ENCODE measurements around the gene PHACTR3. TPM values are rescaled to one million over a fixed set of nuclear protein-coding genes. Genes with fewer than 3 reads are reported as not detected.
A peak's percentile ranks its signal among the peaks of the same experiment; 100 is the strongest.

PHACTR3 gene
- total and polyA plus RNA-seq, 5 donors = 2.8 to 14.5 (median 4.7) TPM

- intact Hi-C loops (cut with DNase I) = loop anchor here in 2 of 4 donors (5.0 to 10.0 kb wide), 2 partner anchors 178 to 180 kb away; no protein-coding TSS in a partner anchor
- H3K27me3 ChIP-seq (ENCODE audit: control insufficient read depth, insufficient read depth) = no peaks in the 10 kb centered on the region
- WGBS = 55% methylated on average over 3 of the region's 3 CpGs
- no peak overlapping the region for H3K4me3 ChIP-seq (ENCODE audit: low read length)
- no peaks in the 10 kb centered on the region for H3K4me1 ChIP-seq (ENCODE audit: control insufficient read depth, insufficient read depth, low read length)
- DNase-seq = no peak
- H3K9me3 ChIP-seq (ENCODE audit: control insufficient read depth, low read length) = no peaks in the 10 kb centered on the region
- no peak overlapping the region for H3K27ac ChIP-seq (ENCODE audit: low read length)
- ATAC-seq = no peak
Measured at GRCh38 chr20:59574308-59574707, 30.0 kb upstream of the PHACTR3 start.

DNA sequence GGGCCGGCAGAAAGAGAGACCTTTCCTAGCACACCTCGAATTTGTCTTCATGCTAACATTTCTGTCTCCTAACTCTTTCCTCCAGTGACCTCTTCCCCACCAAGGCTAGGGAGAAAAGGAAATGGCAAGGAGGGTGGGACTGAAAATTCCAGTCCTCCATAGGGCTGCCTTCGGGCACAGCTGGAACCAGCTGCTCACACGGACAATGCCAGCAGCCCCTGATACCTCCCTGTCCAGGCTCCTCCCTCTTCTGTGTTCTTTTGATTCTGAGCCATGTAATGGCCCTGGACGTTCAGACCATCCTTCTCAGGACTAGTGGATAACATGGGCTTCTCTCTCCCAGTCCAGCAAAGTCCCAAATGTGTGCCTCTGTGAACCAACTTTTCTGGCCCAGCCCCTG lies 29.1 kb upstream of the PHACTR3 start:
- H3K27ac ChIP-seq (ENCODE audit: low read length) = no peak overlapping the region
- no peaks in the 10 kb centered on the region for H3K4me1 ChIP-seq (ENCODE audit: control insufficient read depth, insufficient read depth, low read length)
- ATAC-seq (peak in 1 of 2 donors; percentile 4), DNase-seq (no peak)
- H3K4me3 ChIP-seq (ENCODE audit: low read length) = no peak overlapping the region
- no peaks in the 10 kb centered on the region for H3K9me3 ChIP-seq (ENCODE audit: control insufficient read depth, low read length)
- intact Hi-C loops (cut with DNase I) = loop anchor here in 2 of 4 donors (5.0 to 10.0 kb wide), 2 partner anchors 177 to 180 kb away; no protein-coding TSS in a partner anchor
- WGBS = 52% methylated on average over 5 of the region's 5 CpGs
- H3K27me3 ChIP-seq (ENCODE audit: control insufficient read depth, insufficient read depth) = no peaks in the 10 kb centered on the region

DNA sequence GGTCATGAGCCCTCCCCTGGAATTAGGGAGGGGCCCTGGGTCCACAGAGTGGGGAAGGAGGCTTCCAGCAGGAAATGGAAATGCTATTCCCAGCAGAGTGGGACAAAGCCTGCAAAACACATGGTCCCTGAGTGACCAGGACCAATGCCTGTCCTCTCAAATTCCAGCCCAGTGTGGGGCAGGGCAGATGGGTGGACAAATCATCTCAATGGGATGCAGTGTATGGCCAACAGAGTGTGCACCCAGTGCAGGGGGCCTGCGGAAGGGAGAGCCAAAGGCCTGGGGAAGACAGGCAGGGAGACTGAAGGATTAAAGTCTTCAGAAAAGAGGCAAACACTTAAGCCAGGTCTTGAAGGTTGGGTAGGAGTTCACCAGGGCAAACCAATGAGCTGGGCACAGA lies 28.7 kb upstream of the PHACTR3 start:
- intact Hi-C loops (cut with DNase I) = loop anchor here in 2 of 4 donors (5.0 to 10.0 kb wide), 2 partner anchors 177 to 179 kb away; no protein-coding TSS in a partner anchor

GRCh38 chr20:59576216-59576953 lies 28.0 kb upstream of the PHACTR3 start:
- intact Hi-C loops (cut with DNase I) = loop anchor here in 2 of 4 donors (5.0 to 10.0 kb wide), 2 partner anchors 176 to 178 kb away; no protein-coding TSS in a partner anchor
- ATAC-seq (no peak), DNase-seq (no peak)
- Histone ChIP-seq H3K27me3 (ENCODE audit: control insufficient read depth, insufficient read depth) (no peaks in the 10 kb centered on the region), H3K27ac (ENCODE audit: low read length) (no peak overlapping the region), H3K4me3 (ENCODE audit: low read length) (no peak overlapping the region), H3K9me3 (ENCODE audit: control insufficient read depth, low read length) (no peaks in the 10 kb centered on the region), H3K4me1 (ENCODE audit: control insufficient read depth, insufficient read depth, low read length) (no peaks in the 10 kb centered on the region)
- WGBS = 61% methylated on average over 18 of the region's 18 CpGs

More for the DNA sequence above, 28.7 kb upstream of the PHACTR3 start:
- no peak overlapping the region for H3K4me3 ChIP-seq (ENCODE audit: low read length)
- no peaks in the 10 kb centered on the region for H3K9me3 ChIP-seq (ENCODE audit: control insufficient read depth, low read length)
- H3K4me1 ChIP-seq (ENCODE audit: control insufficient read depth, insufficient read depth, low read length) = no peaks in the 10 kb centered on the region
- no peak overlapping the region for H3K27ac ChIP-seq (ENCODE audit: low read length)
- no peaks in the 10 kb centered on the region for H3K27me3 ChIP-seq (ENCODE audit: control insufficient read depth, insufficient read depth)
- DNase-seq = no peak
- no peak for ATAC-seq
- WGBS = 84% methylated on average over 1 of the region's 1 CpG

DNA sequence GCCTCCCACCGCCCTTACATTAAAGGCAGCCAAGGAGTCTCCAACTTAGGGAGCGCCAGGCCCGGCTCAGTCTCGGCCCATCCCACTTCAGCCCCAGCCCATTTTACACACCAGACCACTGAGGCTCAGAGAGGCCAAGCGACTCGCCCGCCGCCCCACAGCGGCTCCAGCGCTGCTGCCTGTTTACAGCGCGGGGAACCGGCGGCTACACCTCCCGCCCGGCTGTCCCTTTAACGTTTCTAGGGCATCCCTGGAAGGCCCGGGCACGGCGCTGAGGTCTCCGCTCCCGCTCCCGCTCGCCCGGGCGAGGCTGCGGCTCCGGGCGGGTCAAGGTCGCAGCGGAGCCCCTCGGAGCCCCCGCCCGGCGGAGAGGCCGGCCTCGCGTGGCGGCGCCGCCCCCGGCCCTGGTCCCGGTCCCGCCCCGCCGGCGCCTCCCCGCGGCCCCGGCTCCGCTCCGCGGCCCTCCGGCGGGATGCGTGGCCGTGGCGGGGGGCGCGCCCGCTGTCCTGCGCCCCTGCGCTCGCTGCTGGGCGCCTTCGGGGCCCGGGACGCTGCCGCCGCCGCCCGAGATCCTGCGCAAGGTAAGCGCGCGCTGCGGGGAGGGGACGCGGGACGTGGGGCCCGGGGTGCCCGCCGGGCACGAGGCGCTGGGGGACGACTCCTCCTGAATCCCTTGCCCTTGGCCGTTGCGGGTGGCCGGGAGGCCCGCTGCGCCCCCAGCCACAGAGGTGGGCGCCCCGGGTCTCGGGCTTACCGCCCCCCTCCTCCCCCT lies 27.1 kb upstream of the PHACTR3 start:
- Histone ChIP-seq H3K4me1 (ENCODE audit: control insufficient read depth, insufficient read depth, low read length) (no peaks in the 10 kb centered on the region), H3K27me3 (ENCODE audit: control insufficient read depth, insufficient read depth) (no peaks in the 10 kb centered on the region), H3K4me3 (ENCODE audit: low read length) (peak overlapping the region; percentile 38), H3K9me3 (ENCODE audit: control insufficient read depth, low read length) (no peaks in the 10 kb centered on the region), H3K27ac (ENCODE audit: low read length) (no peak overlapping the region)
- intact Hi-C loops (cut with DNase I) = loop anchor here in 2 of 4 donors (5.0 to 10.0 kb wide), 2 partner anchors 175 to 178 kb away; no protein-coding TSS in a partner anchor
- DNase-seq (peak in 1 of 3 donors; percentile 50), ATAC-seq (no peak)
- WGBS = 3% methylated on average over 92 of the region's 95 CpGs

- ATAC-seq = peak in 1 of 2 donors; percentile 9
- Histone ChIP-seq H3K4me1 (ENCODE audit: control insufficient read depth, insufficient read depth, low read length) (no peaks in the 10 kb centered on the region), H3K9me3 (ENCODE audit: control insufficient read depth, low read length) (no peaks in the 10 kb centered on the region), H3K4me3 (ENCODE audit: low read length) (peak overlapping the region; percentile 38), H3K27me3 (ENCODE audit: control insufficient read depth, insufficient read depth) (no peaks in the 10 kb centered on the region), H3K27ac (ENCODE audit: low read length) (no peak overlapping the region)
- no peak for DNase-seq
- WGBS = 59% methylated on average over 18 of the region's 18 CpGs
- intact Hi-C loops (cut with DNase I) = loop anchor here in 2 of 4 donors (5.0 to 10.0 kb wide), 2 partner anchors 174 to 177 kb away; no protein-coding TSS in a partner anchor
Measured at GRCh38 chr20:59577809-59578435, 26.4 kb upstream of the PHACTR3 start.

DNA sequence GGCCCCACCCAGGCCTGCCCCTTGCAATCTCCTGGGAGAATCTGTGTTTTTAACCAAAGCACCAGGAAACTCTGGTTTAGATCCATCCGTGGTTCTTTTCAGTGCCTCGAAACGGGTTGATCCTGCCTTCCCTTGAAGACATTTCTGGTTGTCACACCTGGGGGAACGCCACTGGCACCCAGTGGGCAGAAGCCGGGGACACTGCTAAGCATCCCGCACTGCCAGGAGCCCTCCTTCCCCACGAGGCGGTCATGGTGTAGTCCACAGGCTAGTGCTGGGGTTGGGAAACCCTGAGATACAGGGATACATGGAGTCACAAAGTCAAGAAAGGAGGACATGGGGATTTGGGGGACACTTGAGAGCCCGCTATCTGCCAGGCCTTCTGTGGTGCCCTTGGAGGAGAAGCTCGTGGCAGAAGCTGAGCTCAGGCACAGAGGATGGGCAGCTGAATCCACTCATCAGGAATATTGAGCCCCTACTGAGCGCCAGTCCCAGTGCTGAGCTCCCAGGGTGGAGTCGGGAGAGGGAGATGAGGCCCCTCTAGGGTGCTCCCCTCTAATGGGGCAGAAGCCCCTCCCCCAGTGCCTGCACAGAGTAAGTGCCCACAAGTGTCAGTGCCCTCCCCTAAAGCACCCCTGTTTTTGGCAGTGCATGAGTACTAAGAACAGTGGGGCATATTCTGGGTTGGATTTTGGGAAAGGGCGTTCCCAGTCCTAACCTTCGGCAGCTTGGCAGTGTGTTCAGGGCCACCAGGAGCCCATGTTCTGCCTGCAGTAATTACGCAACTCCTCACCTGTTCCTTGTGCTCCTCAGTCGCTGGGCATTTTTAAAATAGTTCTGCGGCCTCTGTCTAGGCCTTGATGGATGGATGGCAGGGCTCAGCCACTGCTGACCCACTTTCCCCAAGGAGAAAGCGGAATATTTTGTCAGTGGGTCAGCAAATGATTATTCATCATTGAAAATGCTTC lies 25.6 kb upstream of the PHACTR3 start:
- H3K4me1 ChIP-seq (ENCODE audit: control insufficient read depth, insufficient read depth, low read length) = no peaks in the 10 kb centered on the region
- H3K9me3 ChIP-seq (ENCODE audit: control insufficient read depth, low read length) = no peaks in the 10 kb centered on the region
- no peak overlapping the region for H3K27ac ChIP-seq (ENCODE audit: low read length)
- intact Hi-C loops (cut with DNase I) = loop anchor here in 2 of 4 donors (5.0 to 10.0 kb wide), 2 partner anchors 174 to 176 kb away; no protein-coding TSS in a partner anchor
- H3K4me3 ChIP-seq (ENCODE audit: low read length) = no peak overlapping the region
- ATAC-seq (no peak), DNase-seq (no peak)
- H3K27me3 ChIP-seq (ENCODE audit: control insufficient read depth, insufficient read depth) = no peaks in the 10 kb centered on the region
- WGBS = 87% methylated on average over 18 of the region's 18 CpGs

DNA sequence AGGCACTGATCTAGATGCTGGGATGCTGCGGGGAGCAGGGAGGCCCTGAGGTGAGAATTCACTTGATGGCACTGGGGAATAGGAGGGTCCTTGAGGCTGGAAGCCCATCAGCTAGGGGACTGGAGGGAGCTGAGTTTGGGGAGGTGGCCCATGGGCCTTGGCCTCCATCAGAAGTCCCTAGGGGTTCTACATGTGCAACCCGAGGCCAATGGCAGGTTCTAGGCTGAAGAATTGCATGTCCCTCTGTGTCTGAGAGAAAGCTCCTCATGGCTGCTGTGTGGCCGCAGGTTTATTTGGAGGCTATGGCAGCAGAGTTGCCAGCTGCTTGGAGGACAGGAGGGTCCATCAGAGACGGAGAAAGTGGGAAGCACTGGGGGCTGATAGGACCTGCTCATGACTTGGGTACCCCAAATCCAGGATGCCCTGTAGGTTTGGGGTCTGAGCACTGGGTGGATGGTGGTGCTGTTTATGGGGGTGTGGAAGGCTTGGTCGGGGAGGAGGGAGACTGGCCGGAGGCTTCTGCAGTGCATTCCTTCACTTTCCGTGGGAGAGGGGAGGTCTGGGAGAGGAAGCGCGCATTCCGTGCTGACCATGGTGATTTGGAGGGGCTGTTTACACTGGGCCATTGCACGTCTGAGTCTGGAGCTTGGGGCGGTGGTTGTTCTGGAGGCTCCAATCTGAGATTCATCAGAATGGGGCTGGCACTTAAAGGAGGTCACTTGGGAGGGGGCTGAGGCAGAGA lies 24.8 kb upstream of the PHACTR3 start:
- Histone ChIP-seq H3K27me3 (ENCODE audit: control insufficient read depth, insufficient read depth) (no peaks in the 10 kb centered on the region), H3K27ac (ENCODE audit: low read length) (no peak overlapping the region), H3K4me3 (ENCODE audit: low read length) (no peak overlapping the region), H3K9me3 (ENCODE audit: control insufficient read depth, low read length) (no peaks in the 10 kb centered on the region), H3K4me1 (ENCODE audit: control insufficient read depth, insufficient read depth, low read length) (no peaks in the 10 kb centered on the region)
- ATAC-seq = no peak
- no peak for DNase-seq
- intact Hi-C loops (cut with DNase I) = loop anchor here in 2 of 4 donors (5.0 to 10.0 kb wide), 2 partner anchors 173 to 175 kb away; no protein-coding TSS in a partner anchor
- 66% methylated on average over 12 of the region's 12 CpGs for WGBS

- no peak overlapping the region for H3K4me3 ChIP-seq (ENCODE audit: low read length)
- H3K27me3 ChIP-seq (ENCODE audit: control insufficient read depth, insufficient read depth) = no peaks in the 10 kb centered on the region
Measured at GRCh38 chr20:59580146-59580946, 24.0 kb upstream of the PHACTR3 start.

More at GRCh38 chr20:59580146-59580946, 24.0 kb upstream of the PHACTR3 start:
- intact Hi-C loops (cut with DNase I) = no loop called here
- peak in 1 of 3 donors; percentile 43 for DNase-seq
- H3K4me1 ChIP-seq (ENCODE audit: control insufficient read depth, insufficient read depth, low read length) = no peaks in the 10 kb centered on the region
- no peak overlapping the region for H3K27ac ChIP-seq (ENCODE audit: low read length)
- no peaks in the 10 kb centered on the region for H3K9me3 ChIP-seq (ENCODE audit: control insufficient read depth, low read length)
- 39% methylated on average over 8 of the region's 8 CpGs for WGBS
- peak in 1 of 2 donors; percentile 6 for ATAC-seq

Measured in right cardiac atrium (tissue), 5 donors.